Loucy (cell line): ENCODE measurements around the gene ATAD3C.

Experiments used
- CTCF ChIP-seq: fragments of 200-600 bp; sonication (generic); conservative IDR thresholded peaks from 2 replicates; pipeline ENCODE4 v1.5.1; 2014; ENCODE audit warnings: mild to moderate bottlenecking, antibody characterized with exemption, low read length
- EZH2phosphoT487 ChIP-seq: fragments of 200-600 bp; IDR thresholded peaks from 2 replicates; pipeline ENCODE4 v1.6.1; 2018; ENCODE audit warnings: antibody characterized with exemption, mild to moderate bottlenecking, moderate library complexity, borderline replicate concordance

DNA sequence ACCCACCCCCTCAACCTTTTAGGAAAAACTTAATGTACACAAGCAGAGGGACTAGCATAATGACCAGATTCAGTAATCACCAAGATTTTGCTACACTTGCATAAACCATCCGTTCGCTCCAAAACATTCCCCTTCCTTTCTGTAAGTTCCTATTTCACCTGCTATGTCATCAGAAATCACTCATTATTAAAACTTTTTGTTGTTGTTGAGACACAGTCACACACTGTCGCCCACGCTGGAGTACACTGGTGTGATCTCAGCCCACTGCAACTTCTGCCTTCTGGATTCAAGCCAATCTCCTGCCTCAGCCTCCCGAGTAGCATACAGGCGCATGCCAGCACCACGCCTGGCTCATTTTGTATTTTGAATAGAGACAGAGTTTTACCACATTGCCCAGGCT, 45.8 kb upstream of the ATAD3C start:
- TF ChIP-seq CTCF (no peak), EZH2phosphoT487 (no peak)
